Measurements from ENCODE around the gene MDK.
"Not testable (repeated sequence)": the region's sequence is repeated elsewhere in the genome, so short reads cannot be mapped to it uniquely, and the experiment has no call there.

MDK gene

DNA sequence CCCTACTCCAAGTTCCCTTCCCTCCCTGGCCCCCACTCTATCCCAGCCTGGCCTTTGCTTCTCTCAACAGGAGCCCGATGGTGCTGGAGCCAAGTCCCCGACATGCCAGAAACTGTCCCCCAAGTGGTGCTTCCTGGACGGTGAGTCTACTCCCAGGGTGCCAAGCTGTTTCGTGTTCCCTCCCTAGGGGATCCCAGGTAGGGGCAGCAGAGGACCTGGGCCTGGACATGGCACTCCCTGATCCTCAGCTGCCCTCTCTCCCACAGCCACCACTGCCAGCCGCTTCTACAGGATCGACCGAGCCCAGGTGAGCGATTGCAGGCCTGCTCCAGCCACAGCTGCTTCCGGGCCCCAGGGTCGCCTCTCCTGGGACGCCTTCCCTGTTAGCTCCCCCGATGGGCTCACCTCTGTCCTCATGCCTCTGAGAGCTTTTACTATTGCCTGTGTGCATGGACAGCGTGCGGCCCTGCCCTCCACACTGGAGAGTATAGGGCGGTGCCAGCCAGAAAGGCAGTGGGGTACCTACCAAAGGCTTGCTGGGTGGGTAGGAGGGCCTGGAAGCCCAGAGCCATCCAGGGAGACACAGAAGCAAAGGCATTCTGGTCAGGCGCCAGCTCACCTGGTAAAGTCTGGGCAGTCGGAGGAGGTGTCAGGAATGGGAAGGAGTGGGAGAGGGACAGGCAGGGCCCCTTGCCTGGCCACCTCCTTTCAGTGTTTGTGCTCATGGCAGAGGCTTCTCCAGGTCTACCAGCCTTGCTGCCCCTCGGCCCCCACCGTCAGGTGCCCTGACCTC lies 5.0 kb upstream of the MDK start:
- TF ChIP-seq, protein P1, sequence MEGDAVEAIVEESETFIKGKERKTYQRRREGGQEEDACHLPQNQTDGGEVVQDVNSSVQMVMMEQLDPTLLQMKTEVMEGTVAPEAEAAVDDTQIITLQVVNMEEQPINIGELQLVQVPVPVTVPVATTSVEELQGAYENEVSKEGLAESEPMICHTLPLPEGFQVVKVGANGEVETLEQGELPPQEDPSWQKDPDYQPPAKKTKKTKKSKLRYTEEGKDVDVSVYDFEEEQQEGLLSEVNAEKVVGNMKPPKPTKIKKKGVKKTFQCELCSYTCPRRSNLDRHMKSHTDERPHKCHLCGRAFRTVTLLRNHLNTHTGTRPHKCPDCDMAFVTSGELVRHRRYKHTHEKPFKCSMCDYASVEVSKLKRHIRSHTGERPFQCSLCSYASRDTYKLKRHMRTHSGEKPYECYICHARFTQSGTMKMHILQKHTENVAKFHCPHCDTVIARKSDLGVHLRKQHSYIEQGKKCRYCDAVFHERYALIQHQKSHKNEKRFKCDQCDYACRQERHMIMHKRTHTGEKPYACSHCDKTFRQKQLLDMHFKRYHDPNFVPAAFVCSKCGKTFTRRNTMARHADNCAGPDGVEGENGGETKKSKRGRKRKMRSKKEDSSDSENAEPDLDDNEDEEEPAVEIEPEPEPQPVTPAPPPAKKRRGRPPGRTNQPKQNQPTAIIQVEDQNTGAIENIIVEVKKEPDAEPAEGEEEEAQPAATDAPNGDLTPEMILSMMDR (IDR thresholded peaks at IDR 0.05; ENCODE audit: low read depth, low read length) = no peak
- DNase-seq (ENCODE audit: extremely low read depth, low read depth) = no peak

DNA sequence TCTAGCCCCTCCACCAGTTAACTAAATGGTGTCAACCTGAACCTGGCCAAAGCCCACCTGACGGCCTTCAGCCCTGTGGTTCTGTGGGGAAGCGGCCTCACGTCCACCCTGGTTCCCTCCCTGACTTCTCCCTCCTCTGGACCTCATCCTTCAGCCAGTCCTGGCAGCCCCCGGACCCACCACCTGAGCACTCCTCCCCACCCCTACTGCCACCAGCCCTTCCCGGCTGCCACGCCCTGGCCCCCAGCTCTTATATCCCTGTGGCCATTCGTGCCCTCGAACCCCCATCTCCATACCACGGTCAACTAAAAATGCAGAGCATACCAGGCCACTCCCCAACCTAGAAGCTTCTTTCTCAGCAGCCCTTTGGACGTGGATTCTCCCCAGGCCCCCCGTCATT lies 4.2 kb upstream of the MDK start:
- no peak for DNase-seq (ENCODE audit: extremely low read depth, low read depth)

DNA sequence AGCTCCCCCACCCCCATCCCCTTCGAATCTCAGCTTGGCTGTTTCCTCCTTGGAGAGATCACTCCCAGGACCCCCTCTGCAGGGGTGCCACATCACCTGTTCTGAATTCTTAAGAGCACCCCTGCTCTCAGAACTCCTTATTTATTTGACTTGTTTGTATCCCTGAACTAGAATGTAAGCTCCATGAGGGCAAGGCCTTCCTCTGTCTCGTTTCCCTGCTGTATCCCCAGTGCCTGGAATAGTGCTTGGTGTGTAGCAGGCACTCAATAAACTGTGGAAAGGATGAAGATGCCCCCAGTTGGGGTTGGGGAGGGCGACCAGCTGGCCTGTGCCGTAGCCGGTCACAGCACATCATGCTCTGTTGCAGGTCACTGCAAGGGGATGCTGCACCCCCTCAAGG lies 3.6 kb upstream of the MDK start:
- TF ChIP-seq, protein P1 (IDR thresholded peaks at IDR 0.05; ENCODE audit: low read depth, low read length) = no peak
- DNase-seq (ENCODE audit: extremely low read depth, low read depth) = no peak

More for the DNA sequence above, 4.2 kb upstream of the MDK start:
- TF ChIP-seq, protein P1 (IDR thresholded peaks at IDR 0.05; ENCODE audit: low read depth, low read length) = no peak

DNA sequence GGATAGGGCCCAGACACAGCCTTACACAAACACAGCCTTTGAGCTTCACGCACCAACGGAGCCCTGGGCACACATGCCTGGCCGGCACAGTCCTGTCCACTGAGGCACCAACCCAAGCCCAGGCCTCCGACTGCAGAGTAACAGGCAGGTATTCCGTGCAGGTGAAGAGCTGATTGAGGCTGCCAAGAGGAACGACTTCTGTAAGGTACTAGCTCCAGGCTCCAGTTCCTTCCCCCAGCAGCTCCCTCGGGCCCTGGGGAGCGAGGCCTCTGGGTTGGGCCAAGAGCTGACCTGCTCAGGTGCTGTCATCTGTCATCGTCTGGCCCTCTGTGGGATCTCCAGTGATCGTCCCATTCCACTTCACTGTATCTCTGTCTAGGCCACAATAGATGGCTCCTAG lies 3.2 kb upstream of the MDK start:
- TF ChIP-seq, protein P1 (IDR thresholded peaks at IDR 0.05; ENCODE audit: low read depth, low read length) = no peak
- DNase-seq (ENCODE audit: extremely low read depth, low read depth) = no peak

DNA sequence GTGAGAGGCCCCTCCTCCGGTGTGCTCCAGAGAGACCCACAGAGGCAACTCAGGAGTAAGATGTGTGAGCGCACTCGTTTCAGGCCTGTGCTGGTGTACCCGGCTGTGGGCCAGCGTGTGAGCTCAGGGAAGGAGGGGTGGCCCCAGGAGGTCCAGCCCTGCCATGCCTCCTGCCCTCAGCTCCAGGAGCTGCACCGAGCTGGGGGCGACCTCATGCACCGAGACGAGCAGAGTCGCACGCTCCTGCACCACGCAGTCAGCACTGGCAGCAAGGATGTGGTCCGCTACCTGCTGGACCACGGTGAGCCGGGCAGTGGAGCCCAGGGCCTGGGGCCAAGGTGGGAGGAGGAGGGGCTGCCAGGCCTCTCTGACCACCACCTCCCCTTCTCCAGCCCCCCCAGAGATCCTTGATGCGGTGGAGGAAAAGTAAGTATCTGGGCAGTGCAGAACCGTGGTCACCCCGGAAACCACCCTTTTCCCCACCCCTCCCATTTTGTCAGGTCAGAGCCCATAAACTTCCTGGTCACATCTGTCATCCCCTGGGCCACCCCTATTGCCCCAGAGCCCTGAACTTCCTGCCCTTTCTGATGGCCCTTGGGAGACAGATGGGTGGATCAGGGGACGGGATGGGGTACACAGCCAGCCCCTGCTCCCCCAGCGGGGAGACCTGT lies 2.5 kb upstream of the MDK start:
- no peak for DNase-seq (ENCODE audit: extremely low read depth, low read depth)
- TF ChIP-seq, protein P1 (IDR thresholded peaks at IDR 0.05; ENCODE audit: low read depth, low read length) = no peak

DNA sequence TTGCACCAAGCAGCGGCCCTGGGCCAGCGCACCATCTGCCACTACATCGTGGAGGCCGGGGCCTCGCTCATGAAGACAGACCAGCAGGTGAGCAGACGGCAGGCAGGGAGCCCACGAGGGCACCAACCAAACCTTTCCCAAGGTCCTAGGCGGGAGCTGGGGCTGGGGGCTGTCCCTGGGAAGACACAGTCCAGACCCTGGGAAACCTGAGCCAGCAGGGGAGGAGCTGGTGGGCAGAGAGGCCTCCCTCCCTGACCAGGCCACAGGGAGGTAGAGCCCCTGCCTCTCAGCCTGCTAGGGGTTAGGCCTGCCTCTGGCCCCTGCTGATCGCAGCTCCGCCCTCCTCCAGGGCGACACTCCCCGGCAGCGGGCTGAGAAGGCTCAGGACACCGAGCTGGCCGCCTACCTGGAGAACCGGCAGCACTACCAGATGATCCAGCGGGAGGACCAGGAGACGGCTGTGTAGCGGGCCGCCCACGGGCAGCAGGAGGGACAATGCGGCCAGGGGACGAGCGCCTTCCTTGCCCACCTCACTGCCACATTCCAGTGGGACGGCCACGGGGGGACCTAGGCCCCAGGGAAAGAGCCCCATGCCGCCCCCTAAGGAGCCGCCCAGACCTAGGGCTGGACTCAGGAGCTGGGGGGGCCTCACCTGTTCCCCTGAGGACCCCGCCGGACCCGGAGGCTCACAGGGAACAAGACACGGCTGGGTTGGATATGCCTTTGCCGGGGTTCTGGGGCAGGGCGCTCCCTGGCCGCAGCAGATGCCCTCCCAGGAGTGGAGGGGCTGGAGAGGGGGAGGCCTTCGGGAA lies 1.8 kb upstream of the MDK start:
- not testable (repeated sequence) for DNase-seq (ENCODE audit: extremely low read depth, low read depth)

DNA sequence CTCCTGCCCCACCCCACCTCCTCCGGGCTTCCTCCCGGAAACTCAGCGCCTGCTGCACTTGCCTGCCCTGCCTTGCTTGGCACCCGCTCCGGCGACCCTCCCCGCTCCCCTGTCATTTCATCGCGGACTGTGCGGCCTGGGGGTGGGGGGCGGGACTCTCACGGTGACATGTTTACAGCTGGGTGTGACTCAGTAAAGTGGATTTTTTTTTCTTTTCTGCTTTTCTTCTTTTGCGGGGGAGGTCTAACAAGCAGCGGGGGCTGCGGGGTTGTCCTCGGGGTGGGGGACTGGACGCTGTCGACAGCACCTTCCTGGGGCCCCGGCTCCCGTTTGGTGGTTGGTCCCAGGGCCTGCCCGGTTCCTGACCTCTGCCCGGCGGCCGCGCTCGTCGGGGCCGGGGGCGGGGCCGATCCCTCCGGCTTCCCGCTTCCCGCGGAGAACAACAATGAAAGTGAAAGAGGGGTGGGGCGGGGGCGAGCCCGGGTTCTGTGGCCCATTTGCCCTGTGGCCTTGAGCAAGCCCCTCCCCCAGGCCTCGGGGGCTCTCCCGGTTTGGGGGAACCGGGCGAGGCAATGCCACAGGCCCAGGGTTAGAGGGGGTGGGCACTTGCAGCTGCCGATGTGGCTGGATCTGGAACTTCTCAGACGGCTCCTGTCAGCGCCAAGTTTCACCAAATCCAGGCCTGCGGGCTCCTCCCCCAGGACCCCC lies 975 bp upstream of the MDK start:
- TF ChIP-seq, protein P1 (IDR thresholded peaks at IDR 0.05; ENCODE audit: low read depth, low read length) = no peak

More for the DNA sequence above, 975 bp upstream of the MDK start:
- DNase-seq (ENCODE audit: extremely low read depth, low read depth) = no peak

Data from AG09319 (cell line).